HG03066 (cell line): ENCODE data around the gene CNPPD1.

Source experiments
- ATAC-seq: cut with Tn5 transposase; IDR thresholded peaks from one replicate; pipeline ENCODE4 v1.9.1; 2021; ENCODE audit warnings: low read depth; ENCODE audit not compliant: unreplicated experiment

CNPPD1 gene

DNA sequence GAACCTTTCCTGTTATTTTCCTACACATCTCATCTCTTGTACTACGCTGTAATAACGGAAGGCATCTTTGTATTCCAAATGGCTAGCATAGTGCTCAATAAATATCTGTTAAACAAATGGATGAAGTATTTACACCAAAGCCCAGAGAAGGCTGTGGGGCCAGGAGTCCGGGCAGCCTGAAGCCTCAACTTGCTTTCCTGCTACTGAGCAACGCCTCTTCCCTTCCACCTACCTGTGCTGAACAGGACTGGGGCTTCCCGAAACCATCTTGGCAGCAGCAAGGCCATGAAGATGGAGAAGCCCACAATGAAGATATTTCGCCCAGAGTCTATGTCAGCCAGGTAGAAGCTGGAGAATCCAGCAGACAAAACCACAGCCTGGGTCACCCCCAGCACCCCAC lies 13.6 kb downstream of the CNPPD1 start:
- ATAC-seq = no peak

- ATAC-seq = no peak
Measured at GRCh38 chr2:219161097-219161496, 15.6 kb downstream of the CNPPD1 start.

- peak; percentile 86 for ATAC-seq
Measured at GRCh38 chr2:219160186-219161017, 16.3 kb downstream of the CNPPD1 start, which contains the start of gene NHEJ1. NHEJ1 (minus strand) TSS chr2:219160815; CDS start chr2:219158362, 2,453 bp downstream.

GRCh38 chr2:219159771-219160185 lies 16.9 kb downstream of the CNPPD1 start:
- peak; percentile 5 for ATAC-seq

DNA sequence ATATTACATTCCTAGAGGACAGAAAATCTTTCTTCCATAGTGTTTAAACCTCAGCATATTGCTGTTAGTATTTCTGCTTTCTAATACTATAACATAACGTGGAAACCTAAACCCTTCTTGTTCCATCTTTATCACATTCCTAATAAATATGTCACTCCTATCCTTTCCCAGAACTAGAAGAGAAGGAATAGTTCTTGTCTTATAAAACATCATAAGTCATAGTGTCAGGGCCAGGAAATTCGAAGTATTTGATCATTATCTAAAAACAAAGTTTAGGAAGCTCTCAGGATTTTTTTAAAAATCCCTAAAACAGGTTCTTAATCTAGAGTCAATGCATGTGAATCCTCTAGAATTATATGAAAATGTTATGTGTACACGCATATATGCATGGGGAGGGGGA lies 18.1 kb downstream of the CNPPD1 start:
- ATAC-seq = no peak

- ATAC-seq = no peak
Measured at GRCh38 chr2:219158025-219158424, 18.7 kb downstream of the CNPPD1 start.

DNA sequence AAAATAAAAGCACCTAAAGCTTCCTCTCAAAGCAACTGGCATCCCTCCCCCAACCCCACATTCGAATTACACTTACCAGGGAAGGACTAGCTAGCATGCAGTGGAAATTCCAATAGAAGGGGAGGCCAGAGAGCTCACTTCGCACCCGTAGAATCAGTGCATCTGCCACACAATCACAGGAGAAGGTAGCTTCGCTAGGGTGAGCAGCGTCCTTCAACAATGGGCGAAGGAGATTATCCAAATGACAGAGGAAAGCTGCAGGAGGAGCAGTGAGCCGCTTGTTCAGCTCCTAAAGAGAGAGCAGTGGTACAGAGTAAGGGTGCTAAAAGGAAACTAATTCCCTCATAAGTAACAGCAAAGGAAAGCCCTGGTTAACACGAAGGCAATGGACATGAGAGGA lies 19.3 kb downstream of the CNPPD1 start:
- no peak for ATAC-seq

DNA sequence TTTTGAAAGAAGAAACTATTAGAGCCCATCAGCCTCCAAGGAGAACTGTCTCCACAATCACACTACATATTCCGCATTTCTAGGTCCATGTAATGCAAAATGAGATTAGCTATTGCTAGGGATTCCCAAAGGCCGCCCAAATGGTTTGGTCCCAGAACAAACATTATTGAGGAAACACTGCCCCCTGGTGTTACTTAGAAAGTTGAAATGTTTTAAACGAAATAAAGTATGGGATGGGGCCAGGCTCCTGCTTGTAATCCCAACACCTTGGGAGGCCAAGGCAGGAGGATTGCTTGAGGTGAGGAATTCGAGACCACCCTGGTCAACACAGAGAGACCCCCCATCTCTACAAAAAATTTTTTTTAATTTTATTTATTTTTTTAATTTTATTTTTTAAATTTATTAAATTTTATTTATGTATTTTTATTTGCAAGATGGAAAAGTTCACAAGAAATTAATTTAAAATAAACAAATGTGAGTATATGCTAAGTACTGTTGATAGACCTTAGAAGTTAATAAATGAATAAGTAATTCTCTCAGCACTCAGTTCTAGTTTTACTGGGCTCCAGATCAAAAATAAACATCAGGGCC lies 21.6 kb downstream of the CNPPD1 start:
- no peak for ATAC-seq

- ATAC-seq = no peak
Measured at GRCh38 chr2:219149667-219150066, 27.1 kb downstream of the CNPPD1 start.

DNA sequence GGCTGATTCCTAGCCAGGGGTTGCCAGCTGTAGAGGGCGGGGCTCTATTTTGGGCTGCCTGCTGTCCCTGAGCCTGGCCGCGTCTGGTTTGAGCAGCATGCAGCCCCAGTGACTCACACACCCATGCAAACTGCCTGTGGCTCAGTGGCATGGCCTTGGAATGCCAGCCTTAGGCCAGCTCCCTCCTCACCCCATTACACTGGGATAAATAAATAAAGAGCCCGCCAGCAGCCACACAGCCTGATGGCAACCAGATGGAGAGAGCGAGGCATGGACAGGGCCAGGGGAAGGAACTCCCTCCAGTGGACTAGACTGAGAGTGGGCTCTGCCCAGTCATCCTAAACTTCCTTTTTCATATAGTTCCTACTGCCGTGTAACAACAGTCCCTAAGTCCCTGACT lies 34.4 kb downstream of the CNPPD1 start:
- no peak for ATAC-seq

DNA sequence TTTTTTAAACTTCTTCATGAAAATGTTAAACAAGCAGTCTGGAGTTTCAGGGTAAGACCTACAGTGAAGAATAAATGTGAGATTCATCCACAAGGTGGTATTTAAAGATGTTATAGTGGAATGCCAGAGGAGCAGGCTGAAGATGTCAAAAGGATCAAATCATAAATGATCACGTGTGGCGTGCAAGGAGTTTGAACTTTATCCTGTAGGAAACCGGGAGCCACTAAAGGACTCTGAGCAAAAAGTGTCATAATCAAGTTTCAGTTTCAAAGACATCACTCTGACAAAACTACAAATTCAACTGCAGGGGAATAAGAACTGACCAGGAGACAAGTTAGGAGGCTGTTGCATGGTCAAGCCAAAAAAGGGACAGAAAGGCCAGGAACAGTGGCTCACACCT lies 36.0 kb downstream of the CNPPD1 start:
- no peak for ATAC-seq

DNA sequence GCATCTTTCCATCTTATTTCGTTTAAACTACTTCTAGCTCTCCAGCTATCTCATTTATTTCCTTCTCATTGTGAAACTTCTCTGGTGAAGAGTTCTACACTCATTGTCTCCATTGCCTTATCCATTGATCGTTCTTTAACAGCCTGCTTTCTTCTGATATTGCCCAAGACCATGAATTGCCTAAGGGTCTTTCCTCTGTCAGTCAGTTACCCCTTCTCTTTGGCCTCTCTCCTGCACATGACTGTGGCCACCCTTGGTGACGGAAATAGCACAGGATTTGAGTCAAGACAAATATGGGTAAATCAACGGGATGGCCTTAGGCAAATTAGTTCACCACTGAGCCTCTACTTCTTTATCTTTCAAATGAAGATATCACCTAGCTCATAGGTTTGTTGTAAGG lies 42.7 kb downstream of the CNPPD1 start:
- ATAC-seq = no peak

DNA sequence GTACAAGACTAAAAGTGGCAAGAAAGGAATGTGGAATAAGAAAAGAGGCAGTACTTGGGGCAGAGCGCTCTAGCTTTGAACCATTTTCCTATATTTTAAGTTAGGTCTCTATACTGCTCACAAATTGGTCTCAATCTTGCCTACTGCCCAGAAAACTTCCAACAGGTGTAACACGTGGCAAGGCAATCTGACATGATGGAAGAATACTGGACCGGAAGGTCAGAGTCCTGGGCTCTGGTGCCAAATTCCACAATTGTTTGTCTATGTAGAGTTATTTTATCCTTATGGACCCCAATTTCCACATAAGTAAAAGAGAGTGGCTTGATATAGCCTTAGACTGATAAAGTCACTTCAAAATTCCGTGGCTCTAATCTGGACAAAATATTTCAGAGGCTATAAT lies 45.0 kb downstream of the CNPPD1 start:
- no peak for ATAC-seq

DNA sequence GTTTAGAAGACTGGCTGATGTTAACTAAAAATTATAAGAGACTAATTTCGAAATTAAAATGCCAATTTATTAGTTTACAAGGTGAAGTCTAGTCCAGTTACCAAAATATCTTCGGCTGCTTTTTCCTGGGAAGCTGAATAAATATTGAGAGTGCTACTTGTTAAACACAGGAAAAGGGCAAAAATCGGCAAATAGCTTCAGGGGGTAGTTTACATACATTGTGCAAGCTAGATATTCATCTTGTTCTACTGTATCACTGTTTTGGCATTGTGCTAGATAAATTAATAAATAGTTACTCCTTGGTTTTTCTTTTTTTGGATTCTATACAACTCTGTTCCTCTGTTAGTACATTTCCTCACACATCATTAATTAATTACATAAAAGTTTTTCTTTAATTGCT lies 45.4 kb downstream of the CNPPD1 start:
- no peak for ATAC-seq

GRCh38 chr2:219129589-219129988 lies 47.1 kb downstream of the CNPPD1 start:
- no peak for ATAC-seq

GRCh38 chr2:219128396-219128795 lies 48.3 kb downstream of the CNPPD1 start:
- no peak for ATAC-seq

- ATAC-seq = no peak
Measured at GRCh38 chr2:219127037-219127635, 49.6 kb downstream of the CNPPD1 start.

GRCh38 chr2:219126555-219126954 lies 50.2 kb downstream of the CNPPD1 start:
- ATAC-seq = no peak

DNA sequence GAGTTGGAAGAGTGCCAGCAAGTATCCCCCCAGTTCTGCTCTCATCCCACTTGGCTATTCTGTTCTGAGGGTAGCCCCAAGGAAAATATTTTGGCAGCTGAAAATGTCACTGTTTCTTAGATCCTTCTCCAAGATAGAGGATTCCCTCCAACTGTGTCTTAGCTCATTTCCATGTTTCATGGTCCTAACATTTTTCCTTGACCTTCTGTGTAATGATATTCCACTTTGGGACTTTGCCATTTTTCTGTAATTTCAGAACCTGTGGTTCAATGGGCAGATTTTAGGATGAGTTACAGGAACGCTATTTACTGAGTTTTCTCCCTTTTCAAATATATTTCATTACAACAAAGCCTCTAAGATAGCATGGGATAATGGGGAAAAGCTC lies 50.8 kb downstream of the CNPPD1 start:
- ATAC-seq = no peak

GRCh38 chr2:219125225-219125885 lies 51.4 kb downstream of the CNPPD1 start:
- no peak for ATAC-seq

- no peak for ATAC-seq
Measured at GRCh38 chr2:219124381-219125110, 52.2 kb downstream of the CNPPD1 start.
